ENCODE results near the gene SH3RF3. TPM values are rescaled to one million over a fixed set of nuclear protein-coding genes. Genes with fewer than 3 reads are reported as not detected.

Gene SH3RF3
- total RNA-seq, 2 donors from 2014 or later = 8.0 to 8.8 TPM

DNA sequence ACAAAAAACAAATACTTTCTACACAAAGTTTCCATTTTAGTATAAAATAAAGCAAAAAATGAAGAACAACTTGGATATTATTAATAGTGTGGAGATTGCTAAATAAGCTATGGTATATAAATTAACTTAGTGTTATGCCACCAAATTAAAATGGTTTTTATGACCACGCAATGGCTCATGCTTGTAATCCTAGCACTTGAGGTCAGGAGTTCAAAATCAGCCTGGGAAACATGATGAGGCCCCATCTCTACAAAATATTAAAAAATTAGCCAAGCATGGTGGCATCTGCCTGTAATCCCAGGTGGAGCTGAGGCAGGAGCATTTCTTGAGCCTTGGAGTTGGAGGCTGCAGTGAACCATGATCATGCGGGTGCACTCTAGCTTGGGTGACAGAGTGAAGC lies 108.8 kb downstream of the SH3RF3 start:
- TF ChIP-seq, protein P1, sequence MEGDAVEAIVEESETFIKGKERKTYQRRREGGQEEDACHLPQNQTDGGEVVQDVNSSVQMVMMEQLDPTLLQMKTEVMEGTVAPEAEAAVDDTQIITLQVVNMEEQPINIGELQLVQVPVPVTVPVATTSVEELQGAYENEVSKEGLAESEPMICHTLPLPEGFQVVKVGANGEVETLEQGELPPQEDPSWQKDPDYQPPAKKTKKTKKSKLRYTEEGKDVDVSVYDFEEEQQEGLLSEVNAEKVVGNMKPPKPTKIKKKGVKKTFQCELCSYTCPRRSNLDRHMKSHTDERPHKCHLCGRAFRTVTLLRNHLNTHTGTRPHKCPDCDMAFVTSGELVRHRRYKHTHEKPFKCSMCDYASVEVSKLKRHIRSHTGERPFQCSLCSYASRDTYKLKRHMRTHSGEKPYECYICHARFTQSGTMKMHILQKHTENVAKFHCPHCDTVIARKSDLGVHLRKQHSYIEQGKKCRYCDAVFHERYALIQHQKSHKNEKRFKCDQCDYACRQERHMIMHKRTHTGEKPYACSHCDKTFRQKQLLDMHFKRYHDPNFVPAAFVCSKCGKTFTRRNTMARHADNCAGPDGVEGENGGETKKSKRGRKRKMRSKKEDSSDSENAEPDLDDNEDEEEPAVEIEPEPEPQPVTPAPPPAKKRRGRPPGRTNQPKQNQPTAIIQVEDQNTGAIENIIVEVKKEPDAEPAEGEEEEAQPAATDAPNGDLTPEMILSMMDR (IDR thresholded peaks at IDR 0.05) = no peak
- H3K4me1 ChIP-seq = peaks cover 0 to 47% of the 10 kb centered on the region in 2 donors
- no peaks in the 10 kb centered on the region for H3K9me3 ChIP-seq
- H3K27ac ChIP-seq = no peak overlapping the region
- DNase-seq (ENCODE audit: low spot score) = peak; percentile 32
- no peaks in the 10 kb centered on the region for H3K27me3 ChIP-seq
- H3K4me3 ChIP-seq = no peak overlapping the region
- no peaks in the 10 kb centered on the region for H3K36me3 ChIP-seq

DNA sequence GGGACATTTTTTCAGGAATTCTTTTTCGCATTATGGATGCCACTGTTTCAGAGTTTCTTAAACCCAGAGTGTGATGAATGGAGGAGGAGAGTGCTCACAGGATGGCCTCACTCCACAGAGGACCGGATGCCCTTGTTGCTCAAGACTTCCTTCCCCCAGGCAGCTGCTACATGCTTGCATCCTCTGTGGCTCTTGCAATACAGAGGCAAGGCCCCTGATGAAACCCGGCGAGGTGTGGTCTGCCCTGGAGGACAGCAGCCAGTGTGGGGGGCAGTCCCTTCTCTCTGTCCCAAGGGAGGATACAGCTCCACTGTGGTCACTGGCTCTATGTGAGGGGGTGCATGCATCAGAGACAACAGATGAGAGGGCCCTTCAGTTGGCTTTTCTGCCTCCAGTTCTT lies 109.6 kb downstream of the SH3RF3 start:
- Histone ChIP-seq H3K27me3 (no peaks in the 10 kb centered on the region), H3K4me1 (peaks cover 0 to 55% of the 10 kb centered on the region in 2 donors), H3K4me3 (no peak overlapping the region), H3K36me3 (no peaks in the 10 kb centered on the region), H3K9me3 (no peaks in the 10 kb centered on the region), H3K27ac (peak overlapping the region in 1 of 2 donors; percentile 23)
- peak; percentile 88 for DNase-seq (ENCODE audit: low spot score)
- TF ChIP-seq, protein P1 (IDR thresholded peaks at IDR 0.05) = no peak

DNA sequence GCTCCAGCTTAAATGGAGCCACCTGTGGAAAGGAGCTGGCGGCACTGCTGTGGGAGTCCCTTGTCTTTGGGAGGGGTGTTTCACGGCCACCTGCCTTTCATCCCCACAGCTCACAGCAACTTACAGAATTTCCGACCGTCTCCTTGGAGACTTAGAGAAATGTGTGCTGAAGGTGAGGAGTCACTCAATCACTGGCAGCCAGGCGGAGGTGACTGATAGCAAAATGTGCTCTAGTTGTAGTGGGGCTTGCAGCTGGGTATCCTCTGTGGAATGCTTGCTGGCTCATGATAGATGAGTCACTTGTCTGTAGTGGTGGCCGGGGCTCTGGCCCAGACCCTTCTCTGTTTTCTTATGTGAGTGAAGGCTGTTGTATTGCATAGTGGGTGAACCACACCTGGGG lies 110.7 kb downstream of the SH3RF3 start:
- DNase-seq (ENCODE audit: low spot score) = peak; percentile 65
- H3K27me3 ChIP-seq = no peaks in the 10 kb centered on the region
- no peak overlapping the region for H3K4me3 ChIP-seq
- H3K27ac ChIP-seq = peak overlapping the region in 1 of 2 donors; percentile 47
- H3K36me3 ChIP-seq = no peaks in the 10 kb centered on the region
- TF ChIP-seq, protein P1 (IDR thresholded peaks at IDR 0.05) = no peak
- H3K4me1 ChIP-seq = peaks cover 0 to 66% of the 10 kb centered on the region in 2 donors
- no peaks in the 10 kb centered on the region for H3K9me3 ChIP-seq

DNA sequence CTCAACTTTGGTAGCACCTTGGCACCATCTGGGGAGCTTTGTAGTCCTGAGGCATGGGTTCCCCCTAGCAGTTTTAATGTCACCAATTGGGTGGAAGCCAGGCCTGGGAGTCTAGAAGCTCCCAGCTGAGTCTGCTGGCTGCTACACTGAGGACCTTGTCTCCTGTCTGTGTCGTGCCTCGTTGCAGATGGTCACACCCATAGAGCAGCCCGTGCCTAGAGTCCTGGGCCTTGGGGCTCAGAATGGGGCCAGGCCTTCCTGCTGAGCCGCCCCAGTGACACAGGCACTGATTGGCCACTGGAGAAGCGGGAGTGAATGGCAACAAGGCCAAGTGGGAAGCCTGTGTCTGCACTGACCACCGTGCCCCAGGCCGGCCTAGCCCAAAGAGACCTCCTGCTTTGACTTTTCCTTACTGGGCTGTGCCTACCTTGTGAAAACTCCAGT lies 113.2 kb downstream of the SH3RF3 start:
- DNase-seq (ENCODE audit: low spot score) = peak; percentile 80
- Histone ChIP-seq H3K9me3 (no peaks in the 10 kb centered on the region), H3K36me3 (no peaks in the 10 kb centered on the region), H3K4me1 (peaks cover 0 to 69% of the 10 kb centered on the region in 2 donors), H3K27me3 (no peaks in the 10 kb centered on the region), H3K27ac (peak overlapping the region; percentile 86 to 92), H3K4me3 (no peak overlapping the region)
- TF ChIP-seq, protein P1 (IDR thresholded peaks at IDR 0.05) = no peak

DNA sequence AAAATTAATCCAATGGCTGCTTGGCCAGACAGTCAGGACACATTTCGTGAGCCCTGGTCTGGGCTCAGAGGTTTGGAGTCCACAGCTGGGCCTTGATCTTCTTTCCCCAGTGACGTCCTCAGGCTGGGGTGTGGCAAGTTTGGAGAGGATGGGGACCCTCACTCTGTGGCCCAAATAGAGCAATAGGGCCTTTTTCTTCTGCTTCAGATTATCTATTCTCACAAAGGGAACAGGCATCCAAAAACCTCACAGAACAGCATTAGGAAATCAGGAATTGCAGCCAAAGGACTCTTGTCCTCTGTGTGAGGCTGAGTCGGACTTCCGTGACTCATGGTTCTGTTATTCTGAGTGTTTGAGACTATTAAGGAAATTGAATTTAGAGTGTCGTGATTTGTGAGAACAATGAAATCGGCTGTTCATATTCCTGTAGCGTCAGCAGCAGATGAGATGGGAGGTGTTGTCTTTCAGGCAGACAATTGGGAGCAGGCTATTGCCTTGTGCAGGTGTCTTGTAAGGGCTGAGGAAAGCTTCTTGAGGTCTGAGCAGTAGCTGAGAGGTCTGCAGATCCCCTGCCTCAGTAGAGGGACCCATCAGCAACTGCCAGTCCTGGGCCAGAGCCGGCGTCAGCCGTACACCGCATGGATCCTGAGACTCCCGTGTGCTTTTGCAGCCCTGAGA lies 113.8 kb downstream of the SH3RF3 start:
- DNase-seq (ENCODE audit: low spot score) = peak; percentile 85
- Histone ChIP-seq H3K4me1 (peaks cover 0 to 75% of the 10 kb centered on the region in 2 donors), H3K4me3 (no peak overlapping the region)

More for the DNA sequence above, 113.8 kb downstream of the SH3RF3 start:
- H3K27ac ChIP-seq = peak overlapping the region; percentile 86 to 92
- H3K36me3 ChIP-seq = no peaks in the 10 kb centered on the region
- TF ChIP-seq, protein P1 (IDR thresholded peaks at IDR 0.05) = no peak
- H3K27me3 ChIP-seq = no peaks in the 10 kb centered on the region
- H3K9me3 ChIP-seq = no peaks in the 10 kb centered on the region
